ENCODE measurements around the gene JAG2. TPM values are rescaled to one million over a fixed set of nuclear protein-coding genes. Genes with fewer than 3 reads are reported as not detected.
"Not testable (repeated sequence)": the region's sequence is repeated elsewhere in the genome, so short reads cannot be mapped to it uniquely, and the experiment has no call there.

Gene JAG2
- total RNA-seq, 1 donor, result 0.86 TPM

- TF ChIP-seq CTCF (IDR thresholded peaks at IDR 0.05; ENCODE audit: insufficient read depth, low read depth, low read length), result no peak
- no peak for DNase-seq (ENCODE audit: low read depth)
- H3K4me3 ChIP-seq (ENCODE audit: low read depth, low read length), result no peak overlapping the region
Measured at GRCh38 chr14:105117710-105118385, 50.7 kb downstream of the JAG2 start.

- DNase-seq (ENCODE audit: low read depth), result no peak
- no peak overlapping the region for H3K4me3 ChIP-seq (ENCODE audit: low read depth, low read length)
- TF ChIP-seq CTCF (IDR thresholded peaks at IDR 0.05; ENCODE audit: insufficient read depth, low read depth, low read length), result no peak
Measured at GRCh38 chr14:105117257-105117646, 51.3 kb downstream of the JAG2 start.

GRCh38 chr14:105116451-105117256 is 51.9 kb downstream of the JAG2 start:
- DNase-seq (ENCODE audit: low read depth), result no peak
- TF ChIP-seq CTCF (IDR thresholded peaks at IDR 0.05; ENCODE audit: insufficient read depth, low read depth, low read length), result no peak
- no peak overlapping the region for H3K4me3 ChIP-seq (ENCODE audit: low read depth, low read length)

GRCh38 chr14:105109243-105109642 is 59.3 kb downstream of the JAG2 start:
- not testable (repeated sequence) for DNase-seq (ENCODE audit: low read depth); H3K4me3 ChIP-seq (ENCODE audit: low read depth, low read length)

GRCh38 chr14:105108516-105108864 is 60.1 kb downstream of the JAG2 start:
- DNase-seq (ENCODE audit: low read depth), result no peak
- no peak for TF ChIP-seq CTCF (IDR thresholded peaks at IDR 0.05; ENCODE audit: insufficient read depth, low read depth, low read length)
- no peak overlapping the region for H3K4me3 ChIP-seq (ENCODE audit: low read depth, low read length)

- DNase-seq (ENCODE audit: low read depth), result no peak
- no peak overlapping the region for H3K4me3 ChIP-seq (ENCODE audit: low read depth, low read length)
- TF ChIP-seq CTCF (IDR thresholded peaks at IDR 0.05; ENCODE audit: insufficient read depth, low read depth, low read length), result no peak
Measured at GRCh38 chr14:105107781-105108515, 60.6 kb downstream of the JAG2 start.

GRCh38 chr14:105107351-105107750 is 61.2 kb downstream of the JAG2 start:
- H3K4me3 ChIP-seq (ENCODE audit: low read depth, low read length), result no peak overlapping the region
- DNase-seq (ENCODE audit: low read depth), result no peak
- TF ChIP-seq CTCF (IDR thresholded peaks at IDR 0.05; ENCODE audit: insufficient read depth, low read depth, low read length), result no peak

All from fibroblast of villous mesenchyme (primary cell).